ENCODE measurements around the gene THEMIS.

- TF ChIP-seq E2F4 (IDR thresholded peaks at IDR 0.05; ENCODE audit: low read depth, low read length) (no peak), POLR2A (IDR thresholded peaks at IDR 0.05; ENCODE audit: low read depth, low read length) (no peak), CEBPZ (IDR thresholded peaks at IDR 0.05; ENCODE audit: low read depth, low read length) (no peak), EP300 (IDR thresholded peaks at IDR 0.05; ENCODE audit: borderline replicate concordance in 1 of 2, control insufficient read depth in 1 of 2, low read depth in 2 of 2, low read length in 2 of 2) (no peak), CTCF (IDR thresholded peaks at IDR 0.05 in 2 of 3, conservative IDR thresholded peaks at IDR 0.05 in 1 of 3; ENCODE audit: control insufficient read depth in 2 of 3, extremely low read depth in 1 of 3, insufficient read depth in 1 of 3, low read depth in 3 of 3, low read length in 3 of 3) (no peak), POLR2AphosphoS5 (IDR thresholded peaks at IDR 0.05; ENCODE audit: low read length) (no peak), ZZZ3 (IDR thresholded peaks at IDR 0.05; ENCODE audit: control insufficient read depth, insufficient read length, low read depth) (no peak), EZH2 (IDR thresholded peaks at IDR 0.05; ENCODE audit: borderline replicate concordance, control insufficient read depth, low read depth, low read length) (no peak), PRDM15 (CRISPR knock-in tag; IDR thresholded peaks at IDR 0.05) (no peak)
Measured at GRCh38 chr6:127891731-127892326, 9.0 kb downstream of the THEMIS start.

Data from GM12878 (cell line).